PFSK-1 (cell line): ENCODE data around the gene YBX3.

ENCODE experiments used
- FOXP2 ChIP-seq: optimal IDR thresholded peaks from 2 replicates; pipeline ENCODE3; 2011; ENCODE audit warnings: borderline replicate concordance, control low read depth, inconsistent platforms; ENCODE audit not compliant: insufficient read depth; ENCODE audit errors: extremely low read length, extremely low read depth
- POLR2AphosphoS5 ChIP-seq: IDR thresholded peaks from 2 replicates; pipeline ENCODE4 v1.6.1; 2012; ENCODE audit warnings: low read depth, mild to moderate bottlenecking, control low read depth, low read length, moderate library complexity
- REST ChIP-seq, 2 experiments: IDR thresholded peaks; 2 replicates each; pipeline versions ENCODE4 v1.6.1 to v1.8.0; 2011 to 2012; ENCODE audit warnings: low read depth in 2 of 2, low read length in 2 of 2, control low read depth in 1 of 2, inconsistent platforms in 1 of 2, mild to moderate bottlenecking in 1 of 2, moderate library complexity in 1 of 2; ENCODE audit not compliant: insufficient read depth in 1 of 2
- SIN3A ChIP-seq: IDR thresholded peaks from 2 replicates; pipeline ENCODE4 v1.6.1; 2012; ENCODE audit warnings: mild to moderate bottlenecking, low read length, moderate library complexity, borderline replicate concordance; ENCODE audit not compliant: insufficient read depth
- TAF1 ChIP-seq: IDR thresholded peaks from 2 replicates; pipeline ENCODE4 v1.6.1; 2012; ENCODE audit warnings: low read length, control low read depth, borderline replicate concordance; ENCODE audit not compliant: insufficient read depth

Gene YBX3

DNA sequence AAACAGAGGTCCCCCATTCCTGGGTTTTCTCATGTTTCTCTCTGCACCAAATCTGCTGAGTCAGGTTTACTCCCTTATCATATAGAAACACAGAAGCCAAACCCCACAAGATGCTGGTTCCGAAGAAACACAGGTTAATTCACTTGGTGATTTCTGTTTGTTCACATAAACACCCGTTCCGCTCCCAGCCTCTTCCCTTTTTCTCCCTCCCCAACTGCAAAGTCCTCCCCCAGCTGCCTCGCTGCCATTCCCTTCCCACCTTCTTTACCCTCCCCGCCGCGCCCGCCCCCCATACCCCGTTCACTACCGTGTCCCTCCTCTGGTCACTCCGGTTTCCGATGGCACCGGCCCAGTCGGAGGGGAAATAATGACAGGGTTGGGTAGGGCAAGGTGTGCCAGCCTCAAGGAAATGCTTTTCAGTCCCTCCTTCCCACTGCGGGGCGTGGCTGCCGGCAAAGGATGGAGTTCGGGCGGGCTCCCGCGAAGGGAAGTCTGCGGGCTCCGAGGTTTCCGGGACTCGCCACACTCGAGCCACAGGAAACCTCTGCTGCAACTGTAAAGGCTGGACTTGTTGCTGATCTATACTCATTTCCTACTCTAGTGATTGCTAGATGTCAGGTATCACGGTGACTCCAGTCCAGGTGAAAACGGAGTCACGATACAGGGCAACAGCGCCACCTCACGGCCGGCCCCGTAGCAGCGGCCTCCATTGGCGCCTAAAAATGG is 49.3 kb downstream of the YBX3 start, which contains the start of gene STYK1:
Gene STYK1, minus strand, starts transcription at position 394 of the 726 bp plus-strand sequence. CDS start 39,434 bp downstream, outside the sequence.
- TF ChIP-seq REST (IDR thresholded peaks at IDR 0.05; ENCODE audit: insufficient read depth in 1 of 2, low read depth in 2 of 2, low read length in 2 of 2) (no peak), SIN3A (no peak)

GRCh38 chr12:10672231-10672868 is 50.8 kb downstream of the YBX3 start:
- TF ChIP-seq REST (IDR thresholded peaks at IDR 0.05; ENCODE audit: insufficient read depth in 1 of 2, low read depth in 2 of 2, low read length in 2 of 2), result no peak
- no peak for TF ChIP-seq POLR2AphosphoS5
- no peak for TF ChIP-seq FOXP2
- no peak for TF ChIP-seq TAF1
- TF ChIP-seq SIN3A, result no peak

- TF ChIP-seq POLR2AphosphoS5 (no peak), REST (IDR thresholded peaks at IDR 0.05; ENCODE audit: insufficient read depth in 1 of 2, low read depth in 2 of 2, low read length in 2 of 2) (no peak), FOXP2 (no peak), TAF1 (no peak), SIN3A (no peak)
Observed at GRCh38 chr12:10669533-10669932, 53.6 kb downstream of the YBX3 start.

DNA sequence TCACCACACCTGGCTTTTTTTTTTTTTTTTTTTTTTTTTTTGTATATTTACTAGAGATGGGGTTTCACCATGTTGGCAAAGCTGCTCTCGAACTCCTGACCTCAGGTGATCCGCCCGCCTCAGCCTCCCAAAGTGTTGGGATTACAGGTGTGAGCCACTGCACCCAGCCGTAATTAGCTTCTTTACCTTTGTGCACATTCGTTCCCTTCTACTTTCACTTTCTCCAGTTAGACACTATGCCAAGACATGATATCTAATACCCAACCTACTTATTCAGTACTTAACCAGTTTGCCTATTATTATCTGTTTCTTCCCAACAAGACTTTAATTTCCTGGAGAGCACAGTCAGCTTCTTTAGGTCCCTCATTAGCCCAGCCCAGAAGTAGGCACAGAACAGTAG is 54.6 kb downstream of the YBX3 start:
- TF ChIP-seq SIN3A (no peak), FOXP2 (no peak), POLR2AphosphoS5 (no peak), TAF1 (no peak), REST (IDR thresholded peaks at IDR 0.05; ENCODE audit: insufficient read depth in 1 of 2, low read depth in 2 of 2, low read length in 2 of 2) (no peak)
